Dedifferentiated amniotic fluid mesenchymal stem cell (primary cell): ENCODE data around the gene RBMX2.

ENCODE experiments used
- DNase-seq: peaks from one replicate; pipeline ENCODE4 v3.0.0-alpha.2; 2016; ENCODE audit errors: extremely low spot score

Gene RBMX2

DNA sequence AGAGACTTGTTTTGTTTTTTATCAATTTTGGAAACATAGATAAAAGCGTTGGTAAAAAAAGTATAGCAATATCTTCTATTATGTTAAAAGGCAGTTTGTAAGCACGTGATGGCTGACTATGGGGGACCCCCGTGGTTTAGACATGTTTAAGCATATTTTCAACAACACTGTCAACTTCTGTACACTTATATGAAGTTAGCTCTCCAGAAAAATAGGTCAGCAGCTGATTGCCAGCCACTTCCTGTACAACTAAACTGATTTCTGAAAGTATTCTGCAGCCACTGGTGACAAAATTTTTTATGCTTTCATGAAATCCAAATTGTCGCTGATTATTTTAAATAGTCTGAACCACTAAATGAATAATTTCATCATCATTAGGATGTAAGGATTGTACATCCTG lies 45.2 kb downstream of the RBMX2 start:
- no peak for DNase-seq
